T-helper 2 cell (primary cell): ENCODE data around the gene OR12D1.
"Not testable (repeated sequence)": the region's sequence is repeated elsewhere in the genome, so short reads cannot be mapped to it uniquely, and the experiment has no call there.

Experiments used
- DNase-seq, 5 experiments: peaks; one replicate each; pipeline versions ENCODE4 v3.0.0 to v3.0.0-alpha.2; 2012 to 2022
- total RNA-seq, 2 donors: gene quantifications; one replicate each; lab custom pipeline; 2026; lab: John Stamatoyannopoulos, UW

Gene OR12D1
- total RNA-seq = 0 reads per million in 2 donors

- DNase-seq = no peak
Observed at GRCh38 chr6:29414588-29414987, at the start of gene OR12D1. OR12D1 (plus strand) TSS chr6:29414928.

GRCh38 chr6:29368765-29369164 lies 46.0 kb upstream of the OR12D1 start, which contains the start of gene OR5V1:
OR5V1 (minus strand) TSS chr6:29368865; CDS start chr6:29356195, 12,670 bp downstream.
- DNase-seq = no peak

- DNase-seq = no peak
Observed at GRCh38 chr6:29375191-29375590, 39.5 kb upstream of the OR12D1 start, which contains the start of gene OR12D3. OR12D3 (minus strand) TSS chr6:29375291; CDS start chr6:29375287, 4 bp downstream.

- no peak for DNase-seq
Observed at GRCh38 chr6:29376003-29376402, 38.7 kb upstream of the OR12D1 start.

GRCh38 chr6:29388533-29388932 lies 26.2 kb upstream of the OR12D1 start:
- DNase-seq = no peak

- no peak for DNase-seq
Observed at GRCh38 chr6:29395331-29395730, 19.4 kb upstream of the OR12D1 start, which contains the start of gene OR12D2. OR12D2 (plus strand) TSS chr6:29395631; CDS start chr6:29396700, 1,069 bp downstream.

- DNase-seq = no peak
Observed at GRCh38 chr6:29399525-29399924, 15.2 kb upstream of the OR12D1 start.

GRCh38 chr6:29403801-29404200 lies 10.9 kb upstream of the OR12D1 start:
- DNase-seq = no peak

GRCh38 chr6:29419516-29419915 lies 4.8 kb downstream of the OR12D1 start:
- DNase-seq = no peak

- no peak for DNase-seq
Observed at GRCh38 chr6:29424168-29424567, 9.4 kb downstream of the OR12D1 start.

- peak in 1 of 5 experiments; percentile 16 for DNase-seq
Observed at GRCh38 chr6:29424575-29424974, 9.8 kb downstream of the OR12D1 start.

GRCh38 chr6:29425075-29425474 lies 10.3 kb downstream of the OR12D1 start:
- DNase-seq = no peak

- DNase-seq = no peak
Observed at GRCh38 chr6:29426654-29427053, 11.9 kb downstream of the OR12D1 start.

GRCh38 chr6:29436730-29437129 lies 22.0 kb downstream of the OR12D1 start:
- DNase-seq = peak in 1 of 5 experiments; percentile 1

GRCh38 chr6:29439006-29439405 lies 24.3 kb downstream of the OR12D1 start, which contains the start of gene OR10C1:
OR10C1 (plus strand) TSS chr6:29439306; CDS start chr6:29440016, 710 bp downstream.
- DNase-seq = no peak

GRCh38 chr6:29442719-29443118 lies 28.0 kb downstream of the OR12D1 start:
- no peak for DNase-seq

- DNase-seq = not testable (repeated sequence)
Observed at GRCh38 chr6:29444031-29444430, 29.3 kb downstream of the OR12D1 start.

GRCh38 chr6:29447670-29448069 lies 32.9 kb downstream of the OR12D1 start:
- no peak for DNase-seq

- DNase-seq = peak in 1 of 5 experiments; percentile 19
Observed at GRCh38 chr6:29451471-29452193, 36.9 kb downstream of the OR12D1 start.

- no peak for DNase-seq
Observed at GRCh38 chr6:29456971-29457370, 42.2 kb downstream of the OR12D1 start, which contains the start of the genes OR11A1 and OR2H1. OR11A1 (minus strand) TSS chr6:29457071; CDS start chr6:29427641, 29,430 bp downstream. OR2H1 (plus strand) TSS chr6:29457155; CDS start chr6:29461770, 4,615 bp downstream.

GRCh38 chr6:29461021-29461814 lies 46.5 kb downstream of the OR12D1 start:
- DNase-seq = no peak

GRCh38 chr6:29462022-29462421 lies 47.3 kb downstream of the OR12D1 start:
- DNase-seq = no peak

- DNase-seq = no peak
Observed at GRCh38 chr6:29465279-29465678, 50.6 kb downstream of the OR12D1 start.
